ENCODE results near the gene KSR1.

KSR1 gene

GRCh38 chr17:27539794-27540317 lies 83.6 kb downstream of the KSR1 start:
- DNase-seq = no peak

DNA sequence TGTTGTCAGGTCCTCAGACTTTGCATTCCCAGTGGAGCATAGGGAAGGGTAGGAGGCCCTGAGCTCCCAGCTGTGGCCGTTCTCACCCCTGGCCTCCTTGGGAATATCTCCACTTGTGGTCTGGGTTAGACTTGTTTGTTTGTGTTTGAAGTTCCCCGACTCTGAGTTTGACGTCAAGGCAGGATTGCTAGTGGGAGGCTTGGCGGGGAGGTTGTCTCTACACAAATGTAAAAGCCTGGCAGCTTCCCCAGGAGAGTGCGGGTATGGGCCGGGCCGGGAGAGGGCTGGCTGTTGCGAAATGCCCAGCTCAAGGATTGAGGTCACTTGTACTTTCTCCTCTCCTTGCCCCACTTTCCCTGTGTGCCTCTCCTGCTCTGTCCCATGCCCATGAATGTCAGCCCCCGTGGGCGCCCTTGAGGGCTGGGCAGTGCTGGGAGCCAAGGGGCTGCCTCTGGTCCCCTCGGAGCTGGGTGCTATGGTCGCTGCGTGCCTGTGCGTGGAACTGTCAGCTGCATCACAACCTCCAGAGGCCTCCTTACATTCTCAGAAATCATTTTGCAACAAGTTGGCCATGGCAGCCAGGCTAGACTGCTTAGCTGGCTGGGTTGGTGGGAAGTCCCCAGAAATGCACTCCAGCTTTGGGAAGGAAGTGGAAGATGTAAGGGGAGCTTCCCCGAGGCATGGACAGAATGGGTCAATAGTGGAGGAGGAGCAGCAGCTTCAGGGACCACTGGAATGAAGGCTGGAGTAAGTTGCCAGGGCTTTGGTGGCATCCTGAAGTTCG lies 84.3 kb downstream of the KSR1 start:
- no peak for DNase-seq

DNA sequence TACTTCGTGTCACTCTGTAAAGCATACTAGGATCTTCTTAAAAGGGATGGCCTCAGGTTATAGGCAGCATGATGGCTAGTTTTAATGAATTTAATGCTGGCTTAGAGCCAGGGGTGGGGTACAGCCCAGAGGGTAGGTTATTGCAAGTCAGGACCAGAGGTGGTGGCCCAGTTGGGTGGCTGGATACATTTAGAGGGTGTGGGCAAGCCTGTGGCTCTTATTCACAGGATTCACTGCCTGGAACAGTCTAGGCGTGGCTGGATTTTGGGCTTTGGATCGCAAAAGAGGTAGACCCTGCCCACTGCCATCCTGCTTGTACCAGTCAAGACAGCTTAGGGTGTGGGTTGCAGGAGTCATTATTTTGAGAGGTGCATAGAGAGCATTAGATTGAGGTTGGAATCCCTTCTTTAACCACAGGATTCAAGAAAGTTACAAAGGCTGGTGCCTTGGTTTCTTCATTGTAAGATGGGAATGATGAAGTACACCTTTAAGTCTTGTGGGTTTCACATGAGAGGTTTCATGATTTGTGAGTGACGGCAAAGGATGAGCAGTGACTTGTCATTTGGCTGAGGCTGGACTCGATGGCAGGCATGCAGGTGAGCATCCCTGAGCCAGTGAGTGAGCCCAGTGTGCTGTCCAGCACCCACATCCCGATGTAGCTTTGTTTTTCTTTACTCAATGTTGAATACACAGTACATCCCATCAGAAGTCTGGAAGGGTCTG lies 85.2 kb downstream of the KSR1 start:
- DNase-seq = no peak

DNA sequence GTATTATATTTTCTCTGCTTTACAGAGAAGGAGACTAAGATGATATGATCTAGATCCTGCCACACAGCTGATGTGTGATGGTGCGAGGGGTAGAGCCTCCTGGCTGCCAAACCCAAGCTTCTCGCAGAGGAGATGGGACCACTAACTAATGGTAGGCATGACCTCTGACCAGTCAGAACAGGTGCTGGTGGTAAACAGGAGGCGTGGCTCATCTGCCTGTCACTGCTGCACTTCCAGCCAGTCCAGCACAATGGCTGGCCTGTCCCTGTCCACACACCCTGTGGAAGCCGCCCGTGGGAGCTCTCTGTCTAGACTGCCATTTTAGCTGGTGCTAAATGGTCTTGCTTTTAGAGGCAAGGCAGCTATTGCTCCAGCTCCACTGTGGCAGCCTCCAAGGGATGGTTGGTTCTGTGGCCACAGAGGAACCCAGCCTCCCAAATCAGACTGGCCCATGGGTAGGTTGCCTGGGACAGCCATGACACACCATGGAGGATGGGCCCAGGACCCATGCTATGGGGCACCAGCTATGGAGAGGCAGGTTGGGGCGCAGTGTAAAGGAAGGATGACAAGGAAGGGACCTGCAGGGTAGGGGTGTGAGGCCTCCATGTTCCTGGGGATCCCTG lies 86.7 kb downstream of the KSR1 start:
- DNase-seq = no peak

DNA sequence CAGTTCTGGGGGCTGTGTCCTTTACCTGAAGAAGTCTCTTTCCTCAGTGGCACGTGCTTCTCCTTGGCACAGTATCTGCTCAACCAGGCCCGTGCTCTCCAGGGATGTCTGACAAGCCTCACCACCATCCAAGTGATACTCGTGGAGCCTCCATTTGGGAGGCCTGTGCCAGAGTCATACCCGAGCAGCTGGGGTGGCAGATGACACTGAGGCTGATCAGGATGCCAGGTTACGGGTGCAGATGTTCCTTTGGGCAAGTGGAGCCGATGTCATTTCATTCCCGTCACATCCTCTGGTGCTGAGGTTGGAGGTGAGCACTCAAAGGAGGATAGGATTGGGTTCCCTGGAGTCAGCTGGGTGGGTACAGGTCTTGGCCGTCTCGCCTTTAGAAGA lies 87.2 kb downstream of the KSR1 start:
- no peak for DNase-seq

- DNase-seq = no peak
These were observed 87.7 kb downstream of the KSR1 start for GRCh38 chr17:27543958-27544349.

GRCh38 chr17:27544350-27545131 lies 88.3 kb downstream of the KSR1 start:
- DNase-seq = no peak

GRCh38 chr17:27545562-27546229 lies 89.4 kb downstream of the KSR1 start:
- no peak for DNase-seq

DNA sequence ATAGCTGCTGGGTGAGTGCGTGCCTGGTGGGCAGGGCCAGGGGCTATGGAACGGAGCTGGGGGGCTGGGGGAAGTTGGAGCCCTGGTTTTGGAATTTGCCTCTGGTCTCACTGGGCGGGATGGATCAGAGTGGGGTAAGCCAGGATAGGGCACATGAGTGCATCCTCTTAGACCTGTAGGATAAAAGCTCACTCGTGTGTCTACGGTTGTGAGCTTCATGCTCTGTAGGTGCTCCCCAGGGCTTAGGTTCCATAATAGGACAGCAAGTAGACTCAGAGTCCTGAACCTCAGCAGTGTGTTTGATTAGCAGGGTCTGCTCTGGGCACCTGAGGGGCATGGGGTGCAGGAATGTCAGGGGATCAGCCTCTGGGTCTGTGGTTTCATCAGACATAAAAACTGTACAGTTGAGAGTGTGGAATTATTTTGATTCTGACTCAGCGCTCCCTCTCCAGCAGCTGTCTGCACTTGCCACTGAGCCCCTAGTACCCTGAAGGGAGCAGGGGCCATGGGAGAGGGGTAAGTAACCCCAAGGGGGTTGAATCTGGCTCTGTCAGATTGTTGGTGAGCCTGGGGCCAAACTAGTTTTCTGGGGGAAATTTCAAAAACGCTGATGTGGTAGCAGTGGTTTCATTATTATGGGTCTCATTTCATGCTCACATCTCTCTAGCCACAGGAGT lies 90.5 kb downstream of the KSR1 start:
- DNase-seq = no peak

GRCh38 chr17:27547301-27547683 lies 91.0 kb downstream of the KSR1 start:
- no peak for DNase-seq

DNA sequence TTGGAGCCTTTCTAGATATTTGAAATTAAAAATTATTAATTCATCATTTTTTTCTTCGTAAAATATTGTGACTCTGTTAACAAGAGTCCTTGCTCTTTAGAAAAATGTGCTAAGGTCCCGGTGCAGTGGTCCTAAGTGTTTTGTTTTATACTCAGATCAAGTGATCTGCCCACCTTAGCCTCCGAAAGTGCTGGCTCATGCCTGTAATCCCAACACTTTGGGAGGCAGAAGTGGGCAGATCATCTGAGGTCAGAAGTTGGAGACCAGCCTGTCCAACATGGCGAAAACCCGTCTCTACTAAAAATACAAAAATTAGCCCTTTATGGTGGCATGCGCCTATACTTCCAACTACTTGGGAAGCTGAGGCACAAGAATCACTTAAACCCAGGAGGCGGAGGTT lies 92.1 kb downstream of the KSR1 start:
- no peak for DNase-seq

DNA sequence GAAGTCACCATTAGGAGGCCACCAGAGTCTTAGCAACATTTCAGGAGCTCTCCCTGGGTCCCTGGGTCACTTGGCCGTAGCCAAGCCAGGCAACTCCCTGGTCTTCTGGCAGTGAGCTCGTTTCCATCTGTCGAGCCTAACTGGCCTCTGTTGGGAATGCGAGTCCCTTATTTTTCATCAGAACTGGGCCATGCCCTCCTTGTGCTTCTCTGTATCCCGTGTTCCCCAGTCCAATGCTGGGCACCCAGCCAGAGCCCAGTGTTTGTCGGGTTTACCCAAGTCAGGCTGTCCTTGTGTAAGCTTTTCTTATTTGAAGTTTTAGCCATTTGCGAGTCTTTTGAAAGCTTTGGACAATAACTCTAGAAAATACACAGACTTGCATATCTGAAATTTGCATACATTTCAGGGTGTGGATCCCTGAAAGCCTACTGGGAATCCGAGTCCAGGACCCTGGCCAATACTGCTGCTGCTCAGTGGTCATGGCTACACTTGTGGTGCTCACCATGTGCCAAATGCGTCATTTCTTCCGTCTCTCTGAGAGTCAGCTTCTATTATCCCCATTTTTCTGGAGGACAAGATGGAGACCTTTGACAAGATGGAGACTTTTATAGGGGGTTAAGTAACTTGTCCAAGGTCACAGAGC lies 93.1 kb downstream of the KSR1 start:
- no peak for DNase-seq

DNA sequence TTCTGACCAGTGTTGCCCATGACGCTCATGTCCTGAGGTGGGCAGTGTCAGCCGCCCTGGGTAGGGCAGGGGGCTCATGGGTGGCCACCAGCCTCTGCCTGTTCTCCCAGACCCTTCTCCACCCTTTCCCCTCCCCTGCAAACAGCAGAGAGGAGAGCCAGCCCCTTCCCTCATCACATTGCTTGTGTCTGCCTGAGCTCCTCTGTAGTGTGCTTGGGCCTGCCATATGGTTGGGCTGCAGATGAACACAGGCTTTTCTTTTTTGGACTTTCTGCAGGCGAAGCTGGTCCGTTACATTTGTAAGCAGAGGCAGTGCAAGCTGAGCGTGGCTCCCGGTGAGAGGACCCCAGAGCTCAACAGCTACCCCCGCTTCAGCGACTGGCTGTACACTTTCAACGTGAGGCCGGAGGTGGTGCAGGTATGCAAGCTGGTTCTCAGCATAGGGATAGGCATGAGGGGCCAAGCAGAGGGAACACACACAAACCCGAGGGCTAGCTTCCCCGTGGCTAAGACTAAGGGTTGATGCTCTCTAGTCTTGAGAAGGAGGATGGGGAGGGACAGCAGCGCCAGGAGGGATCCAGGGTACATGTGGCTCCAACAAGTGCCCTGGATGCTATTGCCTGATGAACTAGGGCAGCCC lies 94.2 kb downstream of the KSR1 start:
- no peak for DNase-seq

- DNase-seq = no peak
These were observed 94.8 kb downstream of the KSR1 start for GRCh38 chr17:27550974-27551505.

DNA sequence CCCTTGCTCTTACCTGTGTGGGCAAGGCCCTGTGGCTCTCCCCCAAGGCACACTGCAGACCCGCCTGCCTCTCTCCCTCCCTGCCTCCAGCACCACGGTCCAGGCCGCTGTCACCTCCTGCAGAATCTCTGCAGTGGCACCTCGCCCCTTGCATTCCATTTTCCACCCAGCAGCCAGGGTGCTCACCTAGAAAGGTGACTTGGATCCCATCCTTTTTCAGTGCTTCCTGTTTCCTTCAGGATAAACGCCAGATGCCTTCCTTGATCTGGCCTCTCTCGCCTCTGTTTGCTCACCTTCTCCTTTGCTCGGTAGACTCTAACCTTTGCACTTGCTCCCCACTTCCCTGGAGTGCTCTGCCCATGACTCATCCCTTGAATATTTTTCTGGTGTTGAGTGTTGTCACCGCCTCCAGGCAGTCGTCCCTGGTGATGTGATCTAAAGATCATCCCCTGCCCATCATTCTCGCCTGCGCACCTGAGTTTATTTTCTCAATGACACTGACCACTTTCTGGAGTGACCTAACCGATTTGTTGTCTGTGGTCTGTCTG lies 95.5 kb downstream of the KSR1 start:
- DNase-seq = no peak

DNA sequence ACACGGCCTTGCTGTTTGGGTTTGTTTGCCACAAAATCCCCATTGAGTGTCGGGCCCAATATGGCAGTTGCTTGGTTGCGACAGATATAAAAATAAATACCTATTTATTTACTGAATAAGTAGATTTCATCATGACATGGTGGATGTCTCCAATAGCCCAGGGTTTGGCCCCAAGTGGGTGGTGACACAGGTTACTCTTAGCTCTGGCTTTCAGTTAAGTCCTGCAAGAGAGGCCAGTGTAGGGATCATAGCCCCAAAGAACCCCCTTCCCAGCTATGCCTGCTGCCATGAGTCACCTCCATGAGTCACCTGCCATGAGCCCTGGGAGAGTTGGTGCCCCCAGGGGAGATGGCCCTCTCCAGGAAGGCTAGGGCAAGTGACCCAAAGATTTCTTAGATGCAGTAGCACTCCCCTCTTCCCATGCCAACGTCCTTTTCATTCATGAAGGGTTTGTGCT lies 96.1 kb downstream of the KSR1 start:
- DNase-seq = no peak

GRCh38 chr17:27553019-27553511 lies 96.8 kb downstream of the KSR1 start:
- no peak for DNase-seq

DNA sequence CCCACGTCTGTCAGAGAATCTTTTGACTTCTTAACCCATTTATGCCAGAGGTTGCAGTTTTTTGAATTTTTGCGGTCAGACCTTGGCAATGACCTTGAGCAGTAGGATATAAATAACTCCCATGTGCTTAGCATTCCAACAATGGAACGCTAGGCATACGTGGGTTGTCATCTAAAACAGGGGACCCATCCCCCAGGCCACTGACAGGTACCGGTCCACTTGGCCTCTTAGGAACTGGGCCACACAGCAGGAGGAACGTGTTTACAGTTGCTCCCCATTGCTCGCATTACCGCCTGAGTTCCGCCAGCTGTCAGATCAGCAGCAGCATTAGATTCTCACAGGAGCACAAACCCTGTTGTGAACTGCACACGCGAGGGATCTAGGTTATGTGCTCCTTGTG lies 97.9 kb downstream of the KSR1 start:
- DNase-seq = no peak

- DNase-seq = no peak
These were observed 98.7 kb downstream of the KSR1 start for GRCh38 chr17:27554911-27555310.

DNA sequence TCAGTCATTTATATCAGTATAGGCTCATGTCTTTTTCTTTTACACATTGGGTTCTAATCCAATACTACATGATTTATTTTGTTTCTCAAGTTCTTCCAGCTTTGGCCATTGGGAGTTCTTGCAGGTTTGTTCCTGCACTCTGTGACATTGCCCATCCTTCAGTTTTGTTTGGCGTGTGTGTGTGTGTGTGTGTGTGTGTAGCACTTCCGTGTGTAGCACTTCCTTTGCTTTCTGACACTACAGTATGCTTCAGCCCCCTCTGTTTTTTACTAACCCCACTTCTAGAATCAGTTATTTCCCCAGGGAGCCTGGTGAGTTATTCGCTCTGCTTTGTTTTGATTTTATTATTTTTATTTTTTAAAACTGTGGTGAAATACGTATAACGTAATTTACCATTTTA lies 99.1 kb downstream of the KSR1 start:
- DNase-seq = no peak
